GM23248 (cell line): Measurements from ENCODE around the gene RALB. TPM values are rescaled to one million over a fixed set of nuclear protein-coding genes. Genes with fewer than 3 reads are reported as not detected.

Experiments used
- DNase-seq: peaks from one replicate; pipeline ENCODE4 v3.0.0-alpha.2; 2015
- H2AFZ ChIP-seq: fragments of 200-600 bp; sonication (generic); 2 replicates; pipeline ENCODE4 v1.6.1; 2016; ENCODE audit warnings: antibody characterized with exemption
- H3F3A ChIP-seq: fragments of 200-600 bp; sonication (generic); 2 replicates; pipeline ENCODE4 v1.6.1; 2016; ENCODE audit warnings: mild to moderate bottlenecking, antibody characterized with exemption, mixed run types; ENCODE audit not compliant: insufficient read depth
- H3K27ac ChIP-seq: fragments of 200-600 bp; sonication (generic); 2 replicates; pipeline ENCODE4 v1.5.1; 2016; ENCODE audit warnings: mild to moderate bottlenecking
- H3K27me3 ChIP-seq: fragments of 200-600 bp; sonication (generic); replicated peaks from 2 replicates; pipeline ENCODE4 v1.6.1; 2016; ENCODE audit warnings: mild to moderate bottlenecking; ENCODE audit not compliant: insufficient read depth
- H3K36me3 ChIP-seq: fragments of 200-600 bp; sonication (generic); 2 replicates; pipeline ENCODE4 v1.6.1; 2016; ENCODE audit warnings: low read depth, mild to moderate bottlenecking
- H3K4me1 ChIP-seq: fragments of 200-600 bp; sonication (generic); 2 replicates; pipeline ENCODE4 v1.6.1; 2016; ENCODE audit warnings: mild to moderate bottlenecking; ENCODE audit not compliant: insufficient read depth
- H3K4me2 ChIP-seq: fragments of 200-600 bp; sonication (generic); one replicate; pipeline ENCODE4 v1.6.1; 2016; ENCODE audit warnings: mild to moderate bottlenecking; ENCODE audit not compliant: unreplicated experiment
- H3K4me3 ChIP-seq: fragments of 200-600 bp; sonication (generic); 2 replicates; pipeline ENCODE4 v1.5.1; 2016; ENCODE audit warnings: mild to moderate bottlenecking
- H3K79me2 ChIP-seq: fragments of 200-600 bp; sonication (generic); 2 replicates; pipeline ENCODE4 v1.6.1; 2016; ENCODE audit warnings: mild to moderate bottlenecking; ENCODE audit not compliant: insufficient read depth
- H3K9ac ChIP-seq: fragments of 200-600 bp; sonication (generic); 2 replicates; pipeline ENCODE4 v1.6.1; 2016; ENCODE audit warnings: mild to moderate bottlenecking
- H3K9me2 ChIP-seq: fragments of 200-600 bp; sonication (generic); 2 replicates; pipeline ENCODE4 v1.6.1; 2016; ENCODE audit warnings: mixed run types, mild to moderate bottlenecking, moderate library complexity; ENCODE audit not compliant: insufficient read depth
- H3K9me3 ChIP-seq: fragments of 200-600 bp; sonication (generic); one replicate; pipeline ENCODE4 v1.6.1; 2017; ENCODE audit warnings: low read depth
- H4K20me1 ChIP-seq: fragments of 200-600 bp; sonication (generic); 2 replicates; pipeline ENCODE4 v1.6.0; 2016; ENCODE audit not compliant: insufficient read depth
- EZH2 ChIP-seq: fragments of 200-600 bp; sonication (generic); IDR thresholded peaks from 2 replicates; pipeline ENCODE4 v1.6.1; 2018; ENCODE audit warnings: antibody characterized with exemption, mild to moderate bottlenecking; ENCODE audit not compliant: insufficient read depth, poor library complexity, severe bottlenecking
- EZH2phosphoT487 ChIP-seq: fragments of 200-600 bp; sonication (generic); IDR thresholded peaks from 2 replicates; pipeline ENCODE4 v1.6.1; 2018; ENCODE audit warnings: antibody characterized with exemption, moderate library complexity, mild to moderate bottlenecking, low read depth; ENCODE audit not compliant: insufficient read depth
- whole genome bisulfite sequencing, 2 experiments: methylation state at CpG; one replicate each; pipeline ENCODE4 v1.1.6; 2015 to 2017; ENCODE audit warnings: low lambda C conversion rate in 2 of 2, low coverage in 1 of 2; ENCODE audit errors: missing lambda C conversion rate in 2 of 2; 5-methylcytosine and 5-hydroxymethylcytosine counted together
- in situ Hi-C: fragments of 300-500 bp; cut with MboI; formaldehyde crosslinking; loops from 2 replicates; pipeline ENCODE4 v1.15.0; 2020
- polyA plus RNA-seq: library from polyadenylated mRNA; unstranded; fragments of >200 nt; fragmentation: Nextera tagmentation; extraction: Ambion mirVana; gene quantifications from 2 replicates; pipeline ENCODE4 v1.2.1, GENCODE V29; 2016
- total RNA-seq: library from RNA; depleted of rRNA; stranded (reverse); fragments of >200 nt; shearing (Covaris generic); gene quantifications from 2 replicates; pipeline ENCODE4 v1.2.3, GENCODE V29; 2014

RALB gene
- total and polyA plus RNA-seq, 2 experiments from 2014 or later = 65.7 to 105 TPM

- TF ChIP-seq EZH2phosphoT487 (no peak), EZH2 (no peak)
- 96 to 97% methylated on average over 8 of the region's 8 CpGs for WGBS, 2 experiments
- no peak for DNase-seq
- Histone ChIP-seq H3K4me1 (peaks cover 22% of the 10 kb centered on the region), H3F3A (no peaks in the 10 kb centered on the region), H3K27me3 (no peaks in the 10 kb centered on the region), H3K36me3 (peaks cover 7% of the 10 kb centered on the region; the same call in 1 of the 2 replicates), H3K9me3 (no peaks in the 10 kb centered on the region), H4K20me1 (no peaks in the 10 kb centered on the region), H3K4me3 (peak overlapping the region; percentile 30; the same call in 1 of the 2 replicates), H2AFZ (no peak overlapping the region), H3K27ac (no peak overlapping the region), H3K9ac (no peak overlapping the region), H3K79me2 (peaks cover 37% of the 10 kb centered on the region), H3K4me2 (peak overlapping the region; percentile 60), H3K9me2 (no peaks in the 10 kb centered on the region; the same call in 1 of the 2 replicates)
- in situ Hi-C loops = no loop called here
These were observed 31.0 kb upstream of the RALB start for GRCh38 chr2:120221616-120222015.

GRCh38 chr2:120222186-120223033, 30.2 kb upstream of the RALB start:
- peak overlapping the region; percentile 80 for H2AFZ ChIP-seq
- H3K9me3 ChIP-seq = no peaks in the 10 kb centered on the region
- no peaks in the 10 kb centered on the region for H3F3A ChIP-seq
- H3K27ac ChIP-seq = peak overlapping the region; percentile 64; the same call in 1 of the 2 replicates
- H3K9ac ChIP-seq = peak overlapping the region; percentile 76
- TF ChIP-seq EZH2 (no peak), EZH2phosphoT487 (no peak)
- peak overlapping the region; percentile 72 for H3K4me3 ChIP-seq
- no peaks in the 10 kb centered on the region for H4K20me1 ChIP-seq
- H3K27me3 ChIP-seq = no peaks in the 10 kb centered on the region
- H3K9me2 ChIP-seq = no peaks in the 10 kb centered on the region; the same call in 1 of the 2 replicates
- peaks cover 22% of the 10 kb centered on the region for H3K4me1 ChIP-seq
- peak overlapping the region; percentile 81 for H3K4me2 ChIP-seq
- peaks cover 7% of the 10 kb centered on the region; the same call in 1 of the 2 replicates for H3K36me3 ChIP-seq
- DNase-seq = no peak
- 79 to 82% methylated on average over 48 to 49 of the region's 49 CpGs for WGBS, 2 experiments
- H3K79me2 ChIP-seq = peaks cover 29% of the 10 kb centered on the region
- in situ Hi-C loops = no loop called here

GRCh38 chr2:120223034-120223912, 29.4 kb upstream of the RALB start, which contains the start of gene TMEM185B:
Gene TMEM185B, minus strand, starts transcription at chr2:120223400. Its CDS starts 424 bp downstream, at chr2:120222976.
- Histone ChIP-seq H3K27me3 (no peaks in the 10 kb centered on the region), H3F3A (no peaks in the 10 kb centered on the region), H3K9me3 (no peaks in the 10 kb centered on the region), H3K79me2 (peaks cover 27% of the 10 kb centered on the region), H3K4me3 (peak within 1 kb of the TSS; percentile 72), H3K9ac (peak within 1 kb of the TSS; percentile 76), H3K27ac (peak within 1 kb of the TSS; percentile 64), H3K36me3 (peaks cover 7% of the 10 kb centered on the region; the same call in 1 of the 2 replicates), H2AFZ (peak within 1 kb of the TSS; percentile 80), H3K4me2 (peak within 1 kb of the TSS; percentile 81), H4K20me1 (no peaks in the 10 kb centered on the region), H3K9me2 (no peaks in the 10 kb centered on the region; the same call in 1 of the 2 replicates), H3K4me1 (peaks cover 22% of the 10 kb centered on the region)
- in situ Hi-C loops = no loop called here
- DNase-seq = peak; percentile 92
- TF ChIP-seq EZH2 (no peak), EZH2phosphoT487 (no peak)
- WGBS, 2 experiments = 4 to 7% methylated on average over 61 to 86 of the region's 108 CpGs

- Histone ChIP-seq H3K79me2 (peaks cover 27% of the 10 kb centered on the region), H3K9ac (no peak overlapping the region), H3K36me3 (peaks cover 7% of the 10 kb centered on the region; the same call in 1 of the 2 replicates), H2AFZ (no peak overlapping the region), H3F3A (no peaks in the 10 kb centered on the region), H4K20me1 (no peaks in the 10 kb centered on the region), H3K4me3 (no peak overlapping the region; the same call in 1 of the 2 replicates), H3K27me3 (no peaks in the 10 kb centered on the region), H3K9me3 (no peaks in the 10 kb centered on the region), H3K9me2 (no peaks in the 10 kb centered on the region; the same call in 1 of the 2 replicates), H3K4me2 (peak overlapping the region; percentile 81), H3K4me1 (peaks cover 22% of the 10 kb centered on the region), H3K27ac (no peak overlapping the region)
- 98 to 99% methylated on average over 13 of the region's 13 CpGs for WGBS, 2 experiments
- DNase-seq = no peak
- TF ChIP-seq EZH2phosphoT487 (no peak), EZH2 (no peak)
- in situ Hi-C loops = no loop called here
These were observed 28.4 kb upstream of the RALB start for GRCh38 chr2:120224256-120224655.
